HG02763 (cell line): ENCODE measurements around the gene PPP6R3.

Experiments used
- ATAC-seq: cut with Tn5 transposase; IDR thresholded peaks from one replicate; pipeline ENCODE4 v1.9.1; 2021; ENCODE audit warnings: mild to moderate bottlenecking, moderate library complexity; ENCODE audit not compliant: unreplicated experiment

PPP6R3 gene

GRCh38 chr11:68488623-68489022, 28.1 kb downstream of the PPP6R3 start:
- no peak for ATAC-seq

- no peak for ATAC-seq
These were observed 34.7 kb downstream of the PPP6R3 start for GRCh38 chr11:68495220-68495729.

- ATAC-seq, result no peak
These were observed 35.3 kb downstream of the PPP6R3 start for GRCh38 chr11:68495872-68496271.

GRCh38 chr11:68497761-68498160, 37.2 kb downstream of the PPP6R3 start:
- no peak for ATAC-seq

GRCh38 chr11:68498321-68498720, 37.8 kb downstream of the PPP6R3 start:
- no peak for ATAC-seq

- ATAC-seq, result no peak
These were observed 38.6 kb downstream of the PPP6R3 start for GRCh38 chr11:68498903-68499883.

- ATAC-seq, result no peak
These were observed 39.7 kb downstream of the PPP6R3 start for GRCh38 chr11:68500206-68500605.

GRCh38 chr11:68501813-68502212, 41.3 kb downstream of the PPP6R3 start:
- ATAC-seq, result no peak

GRCh38 chr11:68503251-68503687, 42.7 kb downstream of the PPP6R3 start:
- ATAC-seq, result no peak

GRCh38 chr11:68503792-68504191, 43.2 kb downstream of the PPP6R3 start:
- no peak for ATAC-seq

- ATAC-seq, result no peak
These were observed 44.0 kb downstream of the PPP6R3 start for GRCh38 chr11:68504432-68505066.

- no peak for ATAC-seq
These were observed 45.0 kb downstream of the PPP6R3 start for GRCh38 chr11:68505596-68505995.

- ATAC-seq, result no peak
These were observed 46.4 kb downstream of the PPP6R3 start for GRCh38 chr11:68506908-68507307.

GRCh38 chr11:68508425-68508824, 47.9 kb downstream of the PPP6R3 start:
- no peak for ATAC-seq

GRCh38 chr11:68509066-68509465, 48.5 kb downstream of the PPP6R3 start:
- no peak for ATAC-seq

GRCh38 chr11:68513930-68514487, 53.5 kb downstream of the PPP6R3 start:
- ATAC-seq, result no peak

GRCh38 chr11:68517121-68517741, 56.7 kb downstream of the PPP6R3 start:
- no peak for ATAC-seq

- ATAC-seq, result no peak
These were observed 57.6 kb downstream of the PPP6R3 start for GRCh38 chr11:68518191-68518590.

GRCh38 chr11:68521969-68522652, 61.6 kb downstream of the PPP6R3 start:
- ATAC-seq, result no peak

- no peak for ATAC-seq
These were observed 62.5 kb downstream of the PPP6R3 start for GRCh38 chr11:68523033-68523432.
